DND-41 (cell line): Measurements from ENCODE around the gene FBXW8.

Source experiments
- CTCF ChIP-seq: IDR thresholded peaks from 2 replicates; pipeline ENCODE4 v1.5.1; 2012; ENCODE audit warnings: borderline replicate concordance, low read length, moderate library complexity, mild to moderate bottlenecking; ENCODE audit not compliant: poor library complexity, severe bottlenecking; ENCODE audit errors: extremely low read depth
- EZH2 ChIP-seq: IDR thresholded peaks from 3 replicates; pipeline ENCODE4 v1.6.1; 2012; ENCODE audit warnings: borderline replicate concordance, low read depth, mild to moderate bottlenecking, moderate library complexity, low read length, inconsistent platforms; ENCODE audit not compliant: severe bottlenecking

GRCh38 chr12:117010693-117011451, 100.1 kb downstream of the FBXW8 start:
- TF ChIP-seq EZH2 (no peak), CTCF (no peak)
